K562 (cell line): ENCODE measurements around the gene IL4I1. TPM values are rescaled to one million over a fixed set of nuclear protein-coding genes. Genes with fewer than 3 reads are reported as not detected.

Source experiments
- ERF ChIP-seq: fragments of 450-650 bp; formaldehyde crosslinking; IDR thresholded peaks from 2 replicates; pipeline ENCODE4 v1.4.0; 2020; ENCODE audit warnings: mild to moderate bottlenecking, mixed read lengths
- ESRRB ChIP-seq: fragments of 250-450 bp; sonication (Bioruptor Pico); IDR thresholded peaks from 2 replicates; pipeline ENCODE4 v1.5.0; 2020; ENCODE audit warnings: mild to moderate bottlenecking, moderate library complexity, borderline replicate concordance
- EZH2 ChIP-seq: IDR thresholded peaks from 2 replicates; pipeline ENCODE4 v1.6.1; 2012; ENCODE audit warnings: low read depth, mild to moderate bottlenecking, inconsistent platforms, low read length, borderline replicate concordance
- JUND ChIP-seq, 2 experiments: IDR thresholded peaks; 2 replicates in 1 of 2; 3 replicates in 1 of 2; pipeline ENCODE4 v1.6.1; 2011; ENCODE audit warnings: borderline replicate concordance in 2 of 2, low read depth in 2 of 2, low read length in 2 of 2, improper control_type of control experiment in 1 of 2, missing biosample characterization in 1 of 2, missing genetic modification characterization in 1 of 2, missing genetic modification reagents in 1 of 2
- MAZ ChIP-seq, 2 experiments: fragments of 450-650 bp in 1 of 2; sonication (generic) in 1 of 2; formaldehyde crosslinking; IDR thresholded peaks in 1 of 2; conservative IDR thresholded peaks in 1 of 2; 2 replicates each; pipeline versions ENCODE4 v1.4.0 to v1.5.0; 2020; ENCODE audit warnings: mild to moderate bottlenecking in 1 of 2, missing genetic modification reagents in 1 of 2
- MLX ChIP-seq, 2 experiments: fragments of 450-650 bp in 1 of 2; sonication (generic) in 1 of 2; formaldehyde crosslinking; conservative IDR thresholded peaks; 2 replicates each; pipeline versions ENCODE4 v1.4.0 to v1.8.1; 2020 to 2022; ENCODE audit warnings: mild to moderate bottlenecking in 1 of 2, missing genetic modification reagents in 1 of 2
- NCOA4 ChIP-seq: fragments of 450-650 bp; IDR thresholded peaks from 2 replicates; pipeline ENCODE4 v1.6.1; 2018; ENCODE audit warnings: mild to moderate bottlenecking; ENCODE audit not compliant: partially characterized antibody
- NR2C2 ChIP-seq, 2 experiments: fragments of 200-800 bp in 1 of 2; sonication (Bioruptor generic) in 1 of 2; sonication (generic) in 1 of 2; formaldehyde crosslinking in 1 of 2; IDR thresholded peaks; 2 replicates each; pipeline versions ENCODE4 v1.6.1 to v1.8.0; 2016 to 2022; ENCODE audit warnings: mild to moderate bottlenecking in 1 of 2, missing compliant biosample characterization in 1 of 2, missing genetic modification characterization in 1 of 2, missing genetic modification reagents in 1 of 2
- POLR2B ChIP-seq: fragments of 450-650 bp; IDR thresholded peaks from 2 replicates; pipeline ENCODE4 v1.6.1; 2018; ENCODE audit warnings: low read depth; ENCODE audit not compliant: partially characterized antibody
- THRB ChIP-seq: fragments of 450-650 bp; formaldehyde crosslinking; conservative IDR thresholded peaks from 2 replicates; pipeline ENCODE4 v1.4.0; 2022; ENCODE audit warnings: mild to moderate bottlenecking, missing genetic modification characterization
- U2AF2 ChIP-seq: fragments of 200-400 bp; formaldehyde crosslinking; optimal IDR thresholded peaks from 2 replicates; pipeline ENCODE3; 2017; ENCODE audit warnings: low read depth, mild to moderate bottlenecking, low read length
- XRCC5 ChIP-seq: fragments of 200-400 bp; formaldehyde crosslinking; IDR thresholded peaks from 2 replicates; pipeline ENCODE4 v1.6.1; 2017; ENCODE audit warnings: low read depth, mild to moderate bottlenecking, low read length
- ZBTB7A ChIP-seq: IDR thresholded peaks from 2 replicates; pipeline ENCODE4 v1.6.1; 2011; ENCODE audit warnings: low read depth, mild to moderate bottlenecking, low read length, moderate library complexity, borderline replicate concordance; ENCODE audit not compliant: control insufficient read depth
- polyA plus RNA-seq, 8 experiments: library from polyadenylated mRNA; depleted of rRNA in 4 of 8; stranded (reverse) in 5 of 8; unstranded in 3 of 8; fragments of >200 nt; fragmentation: Nextera tagmentation in 2 of 8; fragmentation: Illumina TruSeq in 1 of 8; extraction: Ambion mirVana in 2 of 8; extraction: Trizol in 1 of 8; gene quantifications; 2 replicates each; pipeline versions ENCODE4 v1.2.1 to v1.2.3, GENCODE V29; 2011 to 2014; ENCODE audit warnings: inconsistent platforms in 1 of 8, missing spikeins in 1 of 8
- total RNA-seq, 7 experiments: library from RNA; depleted of rRNA in 6 of 7; stranded (reverse); fragments of >200 nt in 6 of 7; fragmentation: Illumina TruSeq in 2 of 7; extraction: Trizol in 2 of 7; gene quantifications; 2 replicates each; pipeline versions ENCODE4 v1.2.1 to v1.2.3, GENCODE V29; 2011 to 2021; ENCODE audit warnings: low replicate concordance in 1 of 7
- TF ChIP-seq, protein P1 (sequence below): fragments of 250-450 bp; sonication (Bioruptor Pico); IDR thresholded peaks from 2 replicates; pipeline ENCODE4 v1.4.0; 2020

Gene IL4I1
- total and polyA plus RNA-seq, 9 of the 15 experiments (the other 6 are each of a cell fraction or from before 2014, with no cell fraction given) = 0.06 to 0.95 (median 0.43) TPM; not detected in 2

DNA sequence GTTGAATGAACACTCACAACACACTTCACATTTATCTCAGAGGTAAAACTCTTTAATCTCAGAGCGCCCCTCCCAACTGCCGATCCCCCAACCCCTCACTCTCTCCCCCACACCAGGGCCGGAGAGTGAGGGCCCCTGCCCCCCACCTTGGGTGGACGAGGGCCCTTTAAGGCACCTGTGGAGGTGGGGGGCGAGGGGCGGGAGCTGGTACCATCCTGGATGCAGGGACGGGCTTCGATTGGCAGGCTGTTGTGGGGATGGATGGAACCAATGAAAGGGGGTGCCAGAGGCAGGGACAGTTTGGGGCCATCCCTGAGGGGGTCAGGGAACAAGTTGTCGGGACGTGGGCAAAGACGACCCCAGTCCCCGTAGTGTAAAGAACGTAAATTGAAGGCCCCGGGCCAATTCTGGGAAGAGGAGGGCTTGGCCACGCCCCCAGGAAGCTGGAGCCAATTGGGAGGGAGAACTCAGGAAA is 27.6 kb downstream of the IL4I1 start (continued):
- TF ChIP-seq THRB (CRISPR knock-in tag) = no peak
- no peak for TF ChIP-seq NR2C2 (CRISPR knock-in tag; IDR thresholded peaks at IDR 0.05)
- TF ChIP-seq NR2C2 (tag; IDR thresholded peaks at IDR 0.05) = no peak
- peak; percentile 50; the same call in 1 of the 2 replicates for TF ChIP-seq ZBTB7A
- TF ChIP-seq EZH2 = no peak
- TF ChIP-seq XRCC5 = no peak
- TF ChIP-seq MAZ (CRISPR knock-in tag; conservative IDR thresholded peaks at IDR 0.05 in 1 of 2, IDR thresholded peaks at IDR 0.05 in 1 of 2) = peak; percentile 69 to 74
- peak; percentile 21 for TF ChIP-seq POLR2B
- TF ChIP-seq JUND (IDR thresholded peaks at IDR 0.05; ENCODE audit: borderline replicate concordance, low read depth, low read length) = no peak
- TF ChIP-seq JUND (tag; IDR thresholded peaks at IDR 0.05; ENCODE audit: borderline replicate concordance, low read depth, low read length) = no peak
- TF ChIP-seq U2AF2 = no peak
- TF ChIP-seq MLX (CRISPR knock-in tag; conservative IDR thresholded peaks at IDR 0.05) = 0 out of 4 replicates have a peak, but pooled peaks of 1 of the 2 experiments have one; percentile 38
- no peak for TF ChIP-seq NCOA4
- TF ChIP-seq ESRRB = no peak
- TF ChIP-seq ERF = 0 out of 2 replicates have a peak, but pooled peaks have one; percentile 19
- TF ChIP-seq, protein P1, sequence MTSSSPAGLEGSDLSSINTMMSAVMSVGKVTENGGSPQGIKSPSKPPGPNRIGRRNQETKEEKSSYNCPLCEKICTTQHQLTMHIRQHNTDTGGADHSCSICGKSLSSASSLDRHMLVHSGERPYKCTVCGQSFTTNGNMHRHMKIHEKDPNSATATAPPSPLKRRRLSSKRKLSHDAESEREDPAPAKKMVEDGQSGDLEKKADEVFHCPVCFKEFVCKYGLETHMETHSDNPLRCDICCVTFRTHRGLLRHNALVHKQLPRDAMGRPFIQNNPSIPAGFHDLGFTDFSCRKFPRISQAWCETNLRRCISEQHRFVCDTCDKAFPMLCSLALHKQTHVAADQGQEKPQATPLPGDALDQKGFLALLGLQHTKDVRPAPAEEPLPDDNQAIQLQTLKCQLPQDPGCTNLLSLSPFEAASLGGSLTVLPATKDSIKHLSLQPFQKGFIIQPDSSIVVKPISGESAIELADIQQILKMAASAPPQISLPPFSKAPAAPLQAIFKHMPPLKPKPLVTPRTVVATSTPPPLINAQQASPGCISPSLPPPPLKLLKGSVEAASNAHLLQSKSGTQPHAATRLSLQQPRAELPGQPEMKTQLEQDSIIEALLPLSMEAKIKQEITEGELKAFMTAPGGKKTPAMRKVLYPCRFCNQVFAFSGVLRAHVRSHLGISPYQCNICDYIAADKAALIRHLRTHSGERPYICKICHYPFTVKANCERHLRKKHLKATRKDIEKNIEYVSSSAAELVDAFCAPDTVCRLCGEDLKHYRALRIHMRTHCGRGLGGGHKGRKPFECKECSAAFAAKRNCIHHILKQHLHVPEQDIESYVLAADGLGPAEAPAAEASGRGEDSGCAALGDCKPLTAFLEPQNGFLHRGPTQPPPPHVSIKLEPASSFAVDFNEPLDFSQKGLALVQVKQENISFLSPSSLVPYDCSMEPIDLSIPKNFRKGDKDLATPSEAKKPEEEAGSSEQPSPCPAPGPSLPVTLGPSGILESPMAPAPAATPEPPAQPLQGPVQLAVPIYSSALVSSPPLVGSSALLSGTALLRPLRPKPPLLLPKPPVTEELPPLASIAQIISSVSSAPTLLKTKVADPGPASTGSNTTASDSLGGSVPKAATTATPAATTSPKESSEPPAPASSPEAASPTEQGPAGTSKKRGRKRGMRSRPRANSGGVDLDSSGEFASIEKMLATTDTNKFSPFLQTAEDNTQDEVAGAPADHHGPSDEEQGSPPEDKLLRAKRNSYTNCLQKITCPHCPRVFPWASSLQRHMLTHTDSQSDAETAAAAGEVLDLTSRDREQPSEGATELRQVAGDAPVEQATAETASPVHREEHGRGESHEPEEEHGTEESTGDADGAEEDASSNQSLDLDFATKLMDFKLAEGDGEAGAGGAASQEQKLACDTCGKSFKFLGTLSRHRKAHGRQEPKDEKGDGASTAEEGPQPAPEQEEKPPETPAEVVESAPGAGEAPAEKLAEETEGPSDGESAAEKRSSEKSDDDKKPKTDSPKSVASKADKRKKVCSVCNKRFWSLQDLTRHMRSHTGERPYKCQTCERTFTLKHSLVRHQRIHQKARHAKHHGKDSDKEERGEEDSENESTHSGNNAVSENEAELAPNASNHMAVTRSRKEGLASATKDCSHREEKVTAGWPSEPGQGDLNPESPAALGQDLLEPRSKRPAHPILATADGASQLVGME (CRISPR knock-in tag) = peak; percentile 74; the same call in 1 of the 2 replicates
